ENCODE data around the gene MRGPRD.

MRGPRD gene

DNA sequence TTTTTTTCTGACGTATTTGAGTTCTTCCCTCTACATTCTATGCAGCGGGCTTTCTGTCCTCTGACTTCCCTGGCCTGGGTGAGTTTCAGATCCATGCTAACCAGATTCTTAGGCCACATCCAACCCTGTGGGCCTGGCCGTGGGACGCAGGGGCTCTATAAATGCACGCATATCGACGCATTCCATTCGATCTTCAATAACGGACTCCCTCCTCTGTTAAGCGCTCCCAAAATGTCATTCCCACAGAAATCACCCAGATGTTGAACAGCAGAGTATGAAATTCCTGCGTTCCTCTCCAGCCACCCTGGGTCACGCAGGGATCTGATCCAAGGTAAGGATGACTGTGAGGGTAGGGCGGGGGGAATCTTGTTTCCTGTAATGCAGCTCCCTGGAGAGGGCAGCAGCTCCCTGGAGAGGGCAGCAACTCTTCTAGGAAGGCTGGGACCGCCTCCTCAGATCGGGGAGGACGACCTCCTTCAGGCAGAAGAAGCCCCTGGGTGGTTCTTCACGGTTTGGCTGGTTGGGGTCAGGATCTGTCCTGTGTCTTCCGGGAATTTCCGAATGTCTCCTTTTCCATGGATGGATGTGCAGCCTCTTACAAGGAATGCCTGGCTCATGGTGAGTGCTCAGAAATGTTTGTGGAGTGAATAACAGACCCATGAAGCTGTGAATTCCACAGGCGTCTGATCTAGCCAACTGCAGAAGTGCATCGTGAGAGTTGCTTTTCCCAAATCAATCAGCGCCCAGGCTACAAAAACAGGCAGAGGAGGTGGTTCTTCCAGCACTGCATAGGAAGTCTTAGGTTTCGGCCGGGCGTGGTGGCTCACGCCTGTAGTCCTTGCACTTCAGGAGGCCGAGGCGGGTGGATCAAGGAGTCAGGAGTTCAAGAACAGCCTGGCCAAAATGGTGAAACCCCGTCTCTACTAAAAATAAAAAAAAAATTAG, 12.2 kb downstream of the MRGPRD start:
- H3K4me1 ChIP-seq (ENCODE audit: control insufficient read depth, insufficient read depth, low read length) = no peaks in the 10 kb centered on the region
- H3K4me3 ChIP-seq (ENCODE audit: low read length) = no peak overlapping the region
- H3K27me3 ChIP-seq (ENCODE audit: control insufficient read depth, insufficient read depth, low read length) = peaks cover 3% of the 10 kb centered on the region
- H3K9me3 ChIP-seq (ENCODE audit: control insufficient read depth, low read length) = no peaks in the 10 kb centered on the region
- no peak overlapping the region for H3K9ac ChIP-seq (ENCODE audit: low read length)
- no peaks in the 10 kb centered on the region for H3K36me3 ChIP-seq (ENCODE audit: control insufficient read depth, insufficient read depth, low read length)

DNA sequence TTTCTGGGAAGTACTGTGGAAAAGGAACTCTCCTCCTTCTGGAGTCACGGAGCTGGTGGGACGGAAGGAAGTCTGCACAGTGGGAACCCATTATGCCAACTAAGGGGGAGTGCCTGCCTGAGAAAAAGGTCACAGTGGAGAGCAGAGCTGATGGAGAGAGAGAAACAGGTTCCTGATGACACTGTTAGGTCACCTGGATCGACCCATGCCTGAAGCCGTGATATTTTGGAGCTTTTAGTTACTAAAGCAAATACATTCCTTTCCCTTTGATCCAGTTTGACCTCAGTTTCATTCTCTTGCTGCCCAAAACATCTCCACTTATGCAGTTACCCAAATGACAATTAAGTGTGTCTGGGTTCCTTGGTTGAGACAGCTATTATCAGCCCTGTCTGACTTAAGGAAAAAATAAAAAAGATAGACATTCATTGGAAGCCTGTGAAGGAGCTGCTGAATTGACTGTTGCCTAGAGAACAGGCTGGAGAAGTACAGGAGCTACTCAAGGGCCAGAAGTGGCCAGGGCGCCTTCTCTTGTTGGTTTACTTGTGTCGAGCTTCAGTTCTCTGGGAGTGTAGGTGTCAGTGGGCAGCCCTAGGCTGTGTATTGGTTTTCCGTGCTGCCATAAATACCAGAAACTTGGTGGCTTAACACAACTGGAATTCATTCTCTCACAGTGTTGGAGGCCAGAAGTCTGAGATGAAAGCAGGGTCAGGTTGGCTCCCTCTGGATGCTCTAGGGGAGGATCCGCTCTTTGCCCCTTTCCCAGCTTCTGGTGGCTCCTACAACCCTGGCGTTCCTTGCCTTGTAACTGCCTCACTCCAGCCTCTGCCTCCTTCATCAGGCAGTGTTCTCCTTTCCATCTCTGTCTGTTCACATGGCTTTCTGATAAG, 13.6 kb downstream of the MRGPRD start:
- peaks cover 3% of the 10 kb centered on the region for H3K27me3 ChIP-seq (ENCODE audit: control insufficient read depth, insufficient read depth, low read length)
- H3K4me3 ChIP-seq (ENCODE audit: low read length) = no peak overlapping the region
- no peaks in the 10 kb centered on the region for H3K4me1 ChIP-seq (ENCODE audit: control insufficient read depth, insufficient read depth, low read length)
- H3K36me3 ChIP-seq (ENCODE audit: control insufficient read depth, insufficient read depth, low read length) = no peaks in the 10 kb centered on the region
- no peaks in the 10 kb centered on the region for H3K9me3 ChIP-seq (ENCODE audit: control insufficient read depth, low read length)
- H3K9ac ChIP-seq (ENCODE audit: low read length) = no peak overlapping the region

DNA sequence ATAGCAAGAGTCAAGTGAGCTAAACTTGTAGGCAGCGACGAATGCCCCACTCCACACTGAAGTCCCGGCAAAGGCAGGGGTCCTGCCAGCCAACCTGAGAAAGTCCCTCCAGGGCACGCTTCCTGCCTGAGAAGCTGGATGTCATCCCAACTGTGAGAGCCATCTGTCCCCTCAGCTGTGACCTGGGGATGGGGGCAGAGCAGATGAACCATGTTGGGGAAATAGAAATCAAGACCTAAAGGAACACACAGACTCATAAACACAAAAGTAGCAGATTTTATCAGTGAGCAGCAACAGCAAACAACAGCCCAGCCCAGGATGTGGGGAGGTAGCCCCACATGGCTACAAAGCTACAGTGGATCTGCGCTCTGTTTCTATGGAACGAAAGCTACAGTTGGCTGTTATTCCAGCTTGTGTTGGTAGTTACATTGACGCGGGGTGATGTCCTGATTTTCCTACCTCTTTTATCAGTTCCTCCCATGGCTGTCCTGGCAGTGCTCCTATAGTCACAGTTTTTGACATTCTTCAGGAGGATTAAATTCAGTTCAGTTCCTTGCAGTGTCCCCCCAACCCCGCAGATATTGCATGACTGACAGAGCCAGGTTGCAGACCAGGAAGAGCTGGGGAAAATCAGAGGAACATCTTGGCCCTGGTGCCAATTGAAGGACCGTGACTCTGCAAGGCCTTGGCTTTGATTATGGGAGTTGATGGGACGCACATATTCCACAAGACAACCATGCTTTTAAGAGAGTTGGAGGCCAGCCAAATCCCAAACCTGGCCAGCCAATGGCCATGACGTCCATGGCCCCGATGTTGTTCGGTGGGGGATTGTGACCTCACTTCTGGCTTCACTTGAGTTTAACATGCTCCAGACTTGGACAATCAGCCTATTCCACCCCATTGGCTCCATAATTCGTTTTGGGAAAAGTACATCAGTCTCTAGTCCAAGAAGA, 14.6 kb downstream of the MRGPRD start:
- Histone ChIP-seq H3K27me3 (ENCODE audit: control insufficient read depth, insufficient read depth, low read length) (no peaks in the 10 kb centered on the region), H3K4me3 (ENCODE audit: low read length) (no peak overlapping the region), H3K36me3 (ENCODE audit: control insufficient read depth, insufficient read depth, low read length) (no peaks in the 10 kb centered on the region), H3K9ac (ENCODE audit: low read length) (no peak overlapping the region), H3K4me1 (ENCODE audit: control insufficient read depth, insufficient read depth, low read length) (no peaks in the 10 kb centered on the region), H3K9me3 (ENCODE audit: control insufficient read depth, low read length) (no peaks in the 10 kb centered on the region)

DNA sequence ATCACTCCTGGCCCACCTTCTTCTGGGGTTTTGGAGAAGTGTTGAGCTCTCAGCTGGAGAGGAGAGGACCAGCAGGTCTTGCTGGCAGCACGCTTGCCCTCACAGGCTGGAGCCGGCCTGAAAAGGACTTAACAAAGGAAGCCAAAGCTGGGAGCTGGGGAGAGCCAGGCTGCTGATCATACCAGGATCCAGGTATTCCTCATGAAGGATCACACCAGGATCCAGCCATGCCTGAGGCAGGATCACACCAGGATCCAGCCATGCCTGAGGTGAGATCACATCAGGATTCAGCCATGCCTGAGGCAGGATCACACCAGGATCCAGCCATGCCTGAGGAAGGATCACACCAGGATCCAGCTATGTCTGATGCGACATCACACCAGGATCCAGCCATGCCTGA, 17.0 kb downstream of the MRGPRD start:
- Histone ChIP-seq H3K9me3 (ENCODE audit: control insufficient read depth, low read length) (no peaks in the 10 kb centered on the region), H3K27me3 (ENCODE audit: control insufficient read depth, insufficient read depth, low read length) (no peaks in the 10 kb centered on the region), H3K4me1 (ENCODE audit: control insufficient read depth, insufficient read depth, low read length) (no peaks in the 10 kb centered on the region), H3K36me3 (ENCODE audit: control insufficient read depth, insufficient read depth, low read length) (no peaks in the 10 kb centered on the region), H3K9ac (ENCODE audit: low read length) (no peak overlapping the region), H3K4me3 (ENCODE audit: low read length) (no peak overlapping the region)

DNA sequence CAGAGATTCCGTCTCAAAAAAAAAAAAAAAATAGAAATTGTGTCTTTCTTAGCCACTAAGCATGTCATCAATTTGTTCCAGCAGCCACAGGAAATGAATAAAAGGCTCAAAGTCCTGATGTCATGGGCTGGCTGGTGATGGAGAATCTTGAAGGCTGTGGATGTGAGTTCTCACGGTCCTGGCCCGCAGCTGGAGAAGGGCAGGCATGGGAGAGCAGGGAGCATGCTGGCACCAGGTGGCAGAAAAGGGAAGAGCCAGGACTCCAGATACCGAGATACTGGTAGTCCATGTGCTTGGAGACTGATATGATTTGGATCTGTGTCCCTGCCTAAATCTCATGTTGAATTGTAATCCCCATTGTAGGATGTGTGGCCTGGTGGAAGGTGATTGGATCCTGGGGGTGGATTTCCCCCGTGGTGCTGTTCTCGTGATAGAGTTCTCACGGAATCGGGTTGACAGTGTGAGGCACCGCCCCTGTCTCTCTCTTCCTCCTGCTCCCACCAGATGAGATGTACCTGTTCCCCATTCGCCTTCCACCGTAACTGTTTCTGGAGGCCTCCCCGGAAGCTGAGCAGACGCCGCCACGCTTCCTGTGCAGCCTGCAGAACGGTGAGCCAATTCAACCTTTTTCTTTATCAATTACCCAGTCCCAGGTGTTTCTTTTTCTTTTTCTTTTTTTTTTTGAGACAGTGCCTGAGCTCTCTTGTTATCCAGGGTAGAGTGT, 18.1 kb downstream of the MRGPRD start:
- no peaks in the 10 kb centered on the region for H3K27me3 ChIP-seq (ENCODE audit: control insufficient read depth, insufficient read depth, low read length)
- H3K4me1 ChIP-seq (ENCODE audit: control insufficient read depth, insufficient read depth, low read length) = no peaks in the 10 kb centered on the region
- no peaks in the 10 kb centered on the region for H3K36me3 ChIP-seq (ENCODE audit: control insufficient read depth, insufficient read depth, low read length)
- H3K9me3 ChIP-seq (ENCODE audit: control insufficient read depth, low read length) = no peaks in the 10 kb centered on the region
- no peak overlapping the region for H3K9ac ChIP-seq (ENCODE audit: low read length)
- no peak overlapping the region for H3K4me3 ChIP-seq (ENCODE audit: low read length)

DNA sequence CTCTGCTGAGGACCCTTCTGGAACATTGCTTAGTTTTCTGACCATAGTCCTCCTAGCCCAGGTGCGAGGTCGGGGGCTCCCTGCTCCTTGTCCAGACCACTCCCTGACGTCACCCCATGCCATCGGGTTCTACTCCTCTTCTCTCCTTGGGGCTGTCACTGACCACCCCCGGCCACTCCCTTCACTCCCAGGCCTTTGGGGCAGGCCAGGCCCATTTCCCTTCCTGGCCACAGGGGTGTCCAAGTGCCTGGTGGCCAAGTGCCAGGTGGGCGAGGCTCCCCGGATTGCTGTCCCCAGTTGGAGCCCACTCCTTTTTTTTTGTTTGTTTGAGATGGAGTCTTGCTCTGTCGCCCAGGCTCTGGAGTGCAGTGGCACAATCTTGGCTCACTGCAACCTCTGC, 19.5 kb downstream of the MRGPRD start:
- H3K36me3 ChIP-seq (ENCODE audit: control insufficient read depth, insufficient read depth, low read length) = no peaks in the 10 kb centered on the region
- H3K9me3 ChIP-seq (ENCODE audit: control insufficient read depth, low read length) = no peaks in the 10 kb centered on the region
- no peak overlapping the region for H3K9ac ChIP-seq (ENCODE audit: low read length)
- H3K4me1 ChIP-seq (ENCODE audit: control insufficient read depth, insufficient read depth, low read length) = no peaks in the 10 kb centered on the region
- no peak overlapping the region for H3K4me3 ChIP-seq (ENCODE audit: low read length)
- peaks cover 2% of the 10 kb centered on the region for H3K27me3 ChIP-seq (ENCODE audit: control insufficient read depth, insufficient read depth, low read length)

DNA sequence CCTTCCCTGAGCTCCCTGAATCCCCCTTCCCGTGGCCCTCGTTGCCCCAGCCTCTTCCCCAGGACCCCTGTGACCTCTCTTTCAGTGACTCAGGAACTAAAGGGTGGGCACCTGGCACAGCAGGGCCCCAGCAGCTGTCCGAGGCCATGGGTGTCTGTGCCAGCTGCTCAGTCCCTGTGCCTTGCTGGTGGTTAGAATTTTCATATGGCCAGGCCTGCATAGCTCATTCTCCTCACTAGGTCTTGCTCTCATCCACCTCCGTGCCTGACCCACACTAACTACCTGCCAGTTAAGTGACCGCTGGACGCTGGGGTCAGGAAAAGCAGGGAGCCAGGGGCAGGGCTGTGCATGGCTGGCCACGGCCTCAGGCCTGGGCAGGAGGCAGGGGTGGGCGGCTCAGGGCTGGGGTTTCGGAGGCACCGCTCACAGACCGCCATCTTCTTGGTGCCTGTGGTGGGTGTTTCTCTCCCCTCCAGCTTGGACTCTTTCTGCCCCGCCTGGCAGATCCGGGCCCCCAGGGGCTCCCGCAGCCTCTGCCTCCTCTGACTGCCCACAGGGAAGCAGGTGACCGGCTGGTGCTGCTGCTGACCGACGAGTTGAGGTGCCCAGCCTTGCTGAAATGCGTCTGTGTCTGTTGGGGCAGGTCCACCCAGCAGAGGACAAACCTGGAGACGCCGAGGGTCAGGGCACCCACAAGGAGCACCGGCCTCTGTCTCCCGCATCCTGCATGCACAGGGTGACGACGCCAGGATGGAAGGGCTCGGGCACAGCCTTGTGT, 20.3 kb downstream of the MRGPRD start:
- no peak overlapping the region for H3K9ac ChIP-seq (ENCODE audit: low read length)
- H3K36me3 ChIP-seq (ENCODE audit: control insufficient read depth, insufficient read depth, low read length) = no peaks in the 10 kb centered on the region
- peaks cover 2% of the 10 kb centered on the region for H3K27me3 ChIP-seq (ENCODE audit: control insufficient read depth, insufficient read depth, low read length)
- peaks cover 2% of the 10 kb centered on the region for H3K4me1 ChIP-seq (ENCODE audit: control insufficient read depth, insufficient read depth, low read length)
- H3K4me3 ChIP-seq (ENCODE audit: low read length) = no peak overlapping the region
- no peaks in the 10 kb centered on the region for H3K9me3 ChIP-seq (ENCODE audit: control insufficient read depth, low read length)

DNA sequence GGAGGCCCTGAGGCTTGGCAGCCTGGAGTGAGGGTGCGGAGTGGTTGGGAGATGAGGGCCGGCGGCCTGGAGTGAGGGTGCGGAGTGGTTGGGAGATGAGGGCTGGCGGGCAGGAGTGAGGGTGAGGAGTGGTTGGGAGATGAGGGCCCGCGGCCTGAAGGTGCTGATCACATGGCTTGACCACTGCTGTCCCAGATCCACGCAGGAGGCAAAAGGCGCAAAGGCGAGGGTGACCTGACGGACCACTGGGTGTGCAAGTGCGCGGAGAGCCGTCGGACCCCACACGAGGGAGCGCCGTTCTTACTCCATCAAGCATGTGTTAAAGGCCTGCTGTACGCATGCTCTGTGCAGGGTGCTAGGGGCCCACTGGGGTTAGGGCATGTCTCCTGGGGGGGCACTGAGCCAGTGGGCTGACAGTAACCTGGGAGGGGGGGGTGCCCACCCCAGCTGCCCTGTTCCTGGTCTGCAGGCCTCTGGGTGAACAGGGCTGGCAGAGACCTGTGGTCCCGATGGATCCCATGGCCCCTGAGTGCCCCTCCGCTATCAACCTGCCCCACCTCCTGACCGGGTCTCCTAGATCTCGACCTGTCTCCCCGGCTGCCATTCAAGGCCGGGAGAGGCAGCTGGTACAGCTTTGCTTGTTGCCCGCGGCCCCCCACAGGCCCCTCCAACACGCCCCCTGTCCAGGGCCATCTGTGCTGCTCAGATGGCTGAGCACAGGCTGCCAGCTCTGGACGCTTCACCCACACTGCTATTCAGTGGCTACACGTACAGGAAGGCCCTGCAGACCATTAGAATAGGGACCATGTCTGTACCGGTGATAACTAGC, 21.1 kb downstream of the MRGPRD start:
- Histone ChIP-seq H3K9ac (ENCODE audit: low read length) (no peak overlapping the region), H3K4me3 (ENCODE audit: low read length) (no peak overlapping the region), H3K9me3 (ENCODE audit: control insufficient read depth, low read length) (no peaks in the 10 kb centered on the region), H3K36me3 (ENCODE audit: control insufficient read depth, insufficient read depth, low read length) (no peaks in the 10 kb centered on the region), H3K27me3 (ENCODE audit: control insufficient read depth, insufficient read depth, low read length) (peaks cover 2% of the 10 kb centered on the region), H3K4me1 (ENCODE audit: control insufficient read depth, insufficient read depth, low read length) (peaks cover 9% of the 10 kb centered on the region)

DNA sequence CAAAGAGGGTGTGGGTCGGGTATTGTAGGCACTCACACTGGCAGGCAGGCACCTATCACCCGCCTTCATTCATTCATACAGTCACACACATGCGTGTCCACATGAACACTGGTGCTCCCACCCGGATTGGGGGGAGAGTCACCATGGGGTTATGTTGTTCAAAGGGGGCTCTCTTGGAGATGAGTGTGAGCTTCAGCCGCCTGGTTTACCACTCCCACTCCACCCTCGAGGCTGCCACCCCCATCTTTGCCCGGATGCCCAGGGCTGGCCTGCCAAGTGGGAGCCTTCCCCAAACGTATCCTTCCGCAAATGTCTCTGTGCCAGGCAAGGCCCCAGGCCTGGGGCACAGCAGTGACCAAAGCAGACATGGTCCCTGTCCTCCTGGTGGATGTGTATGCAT, 22.6 kb downstream of the MRGPRD start:
- Histone ChIP-seq H3K4me1 (ENCODE audit: control insufficient read depth, insufficient read depth, low read length) (peaks cover 9% of the 10 kb centered on the region), H3K9ac (ENCODE audit: low read length) (no peak overlapping the region), H3K9me3 (ENCODE audit: control insufficient read depth, low read length) (no peaks in the 10 kb centered on the region), H3K27me3 (ENCODE audit: control insufficient read depth, insufficient read depth, low read length) (peaks cover 2% of the 10 kb centered on the region), H3K36me3 (ENCODE audit: control insufficient read depth, insufficient read depth, low read length) (no peaks in the 10 kb centered on the region), H3K4me3 (ENCODE audit: low read length) (no peak overlapping the region)
